Islet of Langerhans (tissue), 1 donor: ENCODE results near the gene STARD8.

ENCODE experiments used
- FAIRE-seq: peaks from one replicate; lab custom pipeline; 2011; peaks lifted over from hg19 to GRCh38; lab: Jason Lieb, UNC

The STARD8 gene

GRCh38 chrX:68753218-68753617 lies 105.8 kb downstream of the STARD8 start:
- FAIRE-seq: no peak

GRCh38 chrX:68754406-68754805 lies 106.9 kb downstream of the STARD8 start:
- no peak for FAIRE-seq

GRCh38 chrX:68755616-68756125 lies 108.2 kb downstream of the STARD8 start:
- FAIRE-seq: no peak

- no peak for FAIRE-seq
Measured at GRCh38 chrX:68757331-68757730, 109.9 kb downstream of the STARD8 start.

GRCh38 chrX:68757731-68758130 lies 110.3 kb downstream of the STARD8 start:
- FAIRE-seq: no peak

- no peak for FAIRE-seq
Measured at GRCh38 chrX:68758671-68759070, 111.2 kb downstream of the STARD8 start.

GRCh38 chrX:68761086-68761485 lies 113.6 kb downstream of the STARD8 start:
- no peak for FAIRE-seq

- no peak for FAIRE-seq
Measured at GRCh38 chrX:68762766-68763165, 115.3 kb downstream of the STARD8 start.

- FAIRE-seq: no peak
Measured at GRCh38 chrX:68763481-68763880, 116.0 kb downstream of the STARD8 start.
